Measurements from ENCODE around the gene ACTL8.

ACTL8 gene

GRCh38 chr1:17732475-17732874 lies 22.7 kb upstream of the ACTL8 start:
- no peak for DNase-seq (ENCODE audit: low read depth)
- TF ChIP-seq, protein P1, sequence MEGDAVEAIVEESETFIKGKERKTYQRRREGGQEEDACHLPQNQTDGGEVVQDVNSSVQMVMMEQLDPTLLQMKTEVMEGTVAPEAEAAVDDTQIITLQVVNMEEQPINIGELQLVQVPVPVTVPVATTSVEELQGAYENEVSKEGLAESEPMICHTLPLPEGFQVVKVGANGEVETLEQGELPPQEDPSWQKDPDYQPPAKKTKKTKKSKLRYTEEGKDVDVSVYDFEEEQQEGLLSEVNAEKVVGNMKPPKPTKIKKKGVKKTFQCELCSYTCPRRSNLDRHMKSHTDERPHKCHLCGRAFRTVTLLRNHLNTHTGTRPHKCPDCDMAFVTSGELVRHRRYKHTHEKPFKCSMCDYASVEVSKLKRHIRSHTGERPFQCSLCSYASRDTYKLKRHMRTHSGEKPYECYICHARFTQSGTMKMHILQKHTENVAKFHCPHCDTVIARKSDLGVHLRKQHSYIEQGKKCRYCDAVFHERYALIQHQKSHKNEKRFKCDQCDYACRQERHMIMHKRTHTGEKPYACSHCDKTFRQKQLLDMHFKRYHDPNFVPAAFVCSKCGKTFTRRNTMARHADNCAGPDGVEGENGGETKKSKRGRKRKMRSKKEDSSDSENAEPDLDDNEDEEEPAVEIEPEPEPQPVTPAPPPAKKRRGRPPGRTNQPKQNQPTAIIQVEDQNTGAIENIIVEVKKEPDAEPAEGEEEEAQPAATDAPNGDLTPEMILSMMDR (IDR thresholded peaks at IDR 0.05; ENCODE audit: control insufficient read depth, insufficient read depth, low read depth, low read length, missing control alignments) = no peak
- no peak overlapping the region for H3K4me3 ChIP-seq (ENCODE audit: control insufficient read depth, low read depth, low read length)

DNA sequence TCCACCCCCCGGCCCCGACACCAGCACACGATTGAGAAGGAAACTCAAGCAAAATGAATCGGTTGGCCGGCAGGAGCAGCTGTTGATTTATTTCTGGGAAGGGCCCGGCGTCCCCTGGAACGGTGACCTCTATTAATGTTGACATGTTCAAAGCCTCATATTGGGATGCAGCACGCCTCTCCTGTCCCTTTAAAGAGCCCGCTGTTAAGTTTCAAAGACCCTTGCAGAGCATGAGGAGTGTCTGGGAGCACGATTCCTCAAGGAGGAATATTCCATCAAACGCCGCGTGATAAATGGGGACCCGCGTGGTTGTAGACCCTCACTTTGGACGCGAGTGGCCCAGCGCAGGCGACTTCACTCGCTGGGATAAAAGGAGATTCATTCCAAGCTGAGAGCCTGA lies 21.5 kb upstream of the ACTL8 start:
- H3K4me3 ChIP-seq (ENCODE audit: control insufficient read depth, low read depth, low read length) = no peak overlapping the region
- TF ChIP-seq, protein P1 (IDR thresholded peaks at IDR 0.05; ENCODE audit: control insufficient read depth, insufficient read depth, low read depth, low read length, missing control alignments) = no peak
- no peak for DNase-seq (ENCODE audit: low read depth)

- DNase-seq (ENCODE audit: low read depth) = no peak
- TF ChIP-seq, protein P1 (IDR thresholded peaks at IDR 0.05; ENCODE audit: control insufficient read depth, insufficient read depth, low read depth, low read length, missing control alignments) = no peak
- H3K4me3 ChIP-seq (ENCODE audit: control insufficient read depth, low read depth, low read length) = no peak overlapping the region
Measured at GRCh38 chr1:17734609-17735008, 20.5 kb upstream of the ACTL8 start.

- H3K4me3 ChIP-seq (ENCODE audit: control insufficient read depth, low read depth, low read length) = no peak overlapping the region
- TF ChIP-seq, protein P1 (IDR thresholded peaks at IDR 0.05; ENCODE audit: control insufficient read depth, insufficient read depth, low read depth, low read length, missing control alignments) = no peak
- no peak for DNase-seq (ENCODE audit: low read depth)
Measured at GRCh38 chr1:17735348-17735747, 19.8 kb upstream of the ACTL8 start.

- no peak for DNase-seq (ENCODE audit: low read depth)
Measured at GRCh38 chr1:17735793-17736192, 19.3 kb upstream of the ACTL8 start.

DNA sequence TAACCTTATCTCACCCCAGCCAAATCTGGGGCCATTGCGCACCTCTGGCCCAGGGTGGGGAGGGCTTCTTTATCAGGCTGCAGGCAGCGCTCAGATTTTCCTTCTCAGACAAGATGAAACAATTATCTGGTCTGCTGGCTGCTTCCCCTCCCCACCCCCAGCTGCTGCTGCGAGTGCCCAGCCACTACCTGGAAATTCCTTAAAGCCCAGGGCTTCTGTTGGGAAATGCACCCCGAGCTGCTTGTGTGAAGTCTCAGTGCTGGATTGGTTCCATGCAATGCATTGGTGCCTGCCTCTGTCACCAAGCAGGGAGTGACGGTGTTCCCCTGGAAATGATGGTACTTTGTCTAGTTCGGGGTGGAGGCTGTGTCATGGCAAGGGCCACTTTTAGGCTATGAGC lies 18.5 kb upstream of the ACTL8 start:
- TF ChIP-seq, protein P1 (IDR thresholded peaks at IDR 0.05; ENCODE audit: control insufficient read depth, insufficient read depth, low read depth, low read length, missing control alignments) = no peak
- no peak overlapping the region for H3K4me3 ChIP-seq (ENCODE audit: control insufficient read depth, low read depth, low read length)
- DNase-seq (ENCODE audit: low read depth) = no peak

More at GRCh38 chr1:17735793-17736192, 19.3 kb upstream of the ACTL8 start:
- TF ChIP-seq, protein P1 (IDR thresholded peaks at IDR 0.05; ENCODE audit: control insufficient read depth, insufficient read depth, low read depth, low read length, missing control alignments) = no peak
- no peak overlapping the region for H3K4me3 ChIP-seq (ENCODE audit: control insufficient read depth, low read depth, low read length)

GRCh38 chr1:17739050-17739449 lies 16.1 kb upstream of the ACTL8 start:
- TF ChIP-seq, protein P1 (IDR thresholded peaks at IDR 0.05; ENCODE audit: control insufficient read depth, insufficient read depth, low read depth, low read length, missing control alignments) = no peak
- no peak for DNase-seq (ENCODE audit: low read depth)
- H3K4me3 ChIP-seq (ENCODE audit: control insufficient read depth, low read depth, low read length) = no peak overlapping the region

All from AG09309 (cell line).